Upper lobe of left lung (tissue), 6 donors: ENCODE results near the gene ZBTB24. TPM values are rescaled to one million over a fixed set of nuclear protein-coding genes. Genes with fewer than 3 reads are reported as not detected.

Source experiments
- ATAC-seq, 2 donors: fragments of 200-7000 bp; cut with Tn5 transposase; one replicate each; pipeline ENCODE4 v1.9.1; 2022; ENCODE audit warnings: mild to moderate bottlenecking in 2 of 2, moderate library complexity in 2 of 2; ENCODE audit not compliant: low FRiP score in 2 of 2
- DNase-seq, 2 donors: peaks; one replicate each; pipeline ENCODE4 v3.0.0-alpha.2; 2019 to 2020
- H3K27ac ChIP-seq, 4 donors: fragments of 200-600 bp; sonication (generic); one replicate each; pipeline ENCODE4 v1.5.1; 2016 to 2019
- H3K27me3 ChIP-seq, 4 donors: fragments of 200-600 bp; sonication (generic); one replicate each; pipeline ENCODE4 v1.5.1; 2017 to 2019
- H3K36me3 ChIP-seq, 4 donors: fragments of 200-600 bp; sonication (generic); one replicate each; pipeline ENCODE4 v1.5.1; 2016 to 2019
- H3K4me1 ChIP-seq, 4 donors: fragments of 200-600 bp; sonication (generic); one replicate each; pipeline ENCODE4 v1.5.1; 2018 to 2019
- H3K4me3 ChIP-seq, 4 donors: fragments of 200-600 bp; sonication (generic); one replicate each; pipeline ENCODE4 v1.5.1; 2017 to 2019; ENCODE audit warnings: mild to moderate bottlenecking in 2 of 4, moderate library complexity in 1 of 4
- H3K9me3 ChIP-seq, 4 donors: fragments of 200-600 bp; sonication (generic); one replicate each; pipeline ENCODE4 v1.5.1; 2018 to 2019
- CTCF ChIP-seq, 6 experiments: fragments of 450-650 bp in 4 of 6; fragments of 200-600 bp in 2 of 6; sonication (generic) in 2 of 6; IDR thresholded peaks; one replicate each; pipeline ENCODE4 v1.5.1; 2016 to 2019; ENCODE audit warnings: antibody characterized with exemption in 6 of 6
- EP300 ChIP-seq, 4 donors: sonication (generic); formaldehyde crosslinking; IDR thresholded peaks; one replicate each; pipeline ENCODE4 v1.5.1; 2017; ENCODE audit warnings: antibody characterized with exemption in 4 of 4, control low read depth in 2 of 4
- POLR2A ChIP-seq, 4 donors: fragments of 450-650 bp; IDR thresholded peaks; one replicate each; pipeline ENCODE4 v1.5.1; 2016 to 2017; ENCODE audit warnings: antibody characterized with exemption in 4 of 4, mild to moderate bottlenecking in 2 of 4
- POLR2AphosphoS5 ChIP-seq, 2 donors: sonication (generic); formaldehyde crosslinking; IDR thresholded peaks; one replicate each; pipeline ENCODE4 v1.5.1; 2017; ENCODE audit warnings: antibody characterized with exemption in 2 of 2
- WGBS, 2 donors: methylation state at CpG; one replicate each; pipeline ENCODE4 v1.1.5; 2017 to 2018; 5-methylcytosine and 5-hydroxymethylcytosine counted together
- total RNA-seq, 6 donors: library from RNA; depleted of rRNA in 4 of 6; stranded (reverse); fragments of >200 nt in 4 of 6; gene quantifications; one replicate each; pipeline versions ENCODE4 v1.1.0 to v1.2.1, GENCODE V29; 2016 to 2021
- donor health status: DM: no; HTN: no; CAD: no; lungs with moderate emphysema.
- donor health status: DM: no; HTN: yes; CAD: no; lungs with severe emphysema.

ZBTB24 gene
- total RNA-seq, 6 donors from 2014 or later: 5.1 to 14.9 (median 9.7) TPM

GRCh38 chr6:109448615-109449014 is 34.4 kb downstream of the ZBTB24 start:
- 84% methylated on average over 7 of the region's 7 CpGs; no CpG with 5 or more reads in 1 of the 2 donors for WGBS, 2 donors
- no peaks in the 10 kb centered on the region for H3K9me3 ChIP-seq
- H3K4me1 ChIP-seq: peaks cover 0 to 10% (median 3%) of the 10 kb centered on the region in 4 donors

GRCh38 chr6:109447878-109448555 is 35.0 kb downstream of the ZBTB24 start:
- peak in 1 of 4 donors; percentile 5 for TF ChIP-seq POLR2A (IDR thresholded peaks at IDR 0.05)
- TF ChIP-seq POLR2AphosphoS5 (IDR thresholded peaks at IDR 0.05): no peak

More at GRCh38 chr6:109448615-109449014, 34.4 kb downstream of the ZBTB24 start:
- H3K27ac ChIP-seq: no peak overlapping the region
- DNase-seq (no peak), ATAC-seq (no peak)
- no peak for TF ChIP-seq POLR2A (IDR thresholded peaks at IDR 0.05)
- no peak for TF ChIP-seq POLR2AphosphoS5 (IDR thresholded peaks at IDR 0.05)
- TF ChIP-seq CTCF (IDR thresholded peaks at IDR 0.05): no peak
- TF ChIP-seq EP300 (IDR thresholded peaks at IDR 0.05): no peak
- H3K36me3 ChIP-seq: peaks cover 8 to 52% (median 36%) of the 10 kb centered on the region in 4 donors
- no peak overlapping the region for H3K4me3 ChIP-seq
- H3K27me3 ChIP-seq: no peaks in the 10 kb centered on the region

GRCh38 chr6:109447087-109447486 is 35.9 kb downstream of the ZBTB24 start:
- Histone ChIP-seq H3K9me3 (no peaks in the 10 kb centered on the region), H3K4me1 (peaks cover under 1 to 11% (median 2%) of the 10 kb centered on the region in 4 donors), H3K36me3 (peaks cover 8 to 53% (median 41%) of the 10 kb centered on the region in 4 donors), H3K27me3 (no peaks in the 10 kb centered on the region), H3K4me3 (no peak overlapping the region), H3K27ac (no peak overlapping the region)
- peak in 1 of 2 donors; percentile 61 for DNase-seq
- ATAC-seq: no peak
- 90 to 93% methylated on average over 8 to 10 of the region's 10 CpGs for WGBS, 2 donors
- TF ChIP-seq POLR2AphosphoS5 (IDR thresholded peaks at IDR 0.05) (no peak), POLR2A (IDR thresholded peaks at IDR 0.05) (no peak), CTCF (IDR thresholded peaks at IDR 0.05) (no peak), EP300 (IDR thresholded peaks at IDR 0.05) (no peak)

More at GRCh38 chr6:109447878-109448555, 35.0 kb downstream of the ZBTB24 start:
- Histone ChIP-seq H3K27me3 (no peaks in the 10 kb centered on the region), H3K4me1 (peaks cover 0 to 8% (median 0%) of the 10 kb centered on the region in 4 donors), H3K27ac (no peak overlapping the region), H3K4me3 (no peak overlapping the region), H3K9me3 (no peaks in the 10 kb centered on the region), H3K36me3 (peaks cover 8 to 56% (median 40%) of the 10 kb centered on the region in 4 donors)
- peak in 1 of 2 donors; percentile 6 for ATAC-seq
- WGBS, 2 donors: 79 to 94% methylated on average over 8 of the region's 8 CpGs
- DNase-seq: no peak

- DNase-seq (no peak), ATAC-seq (no peak)
- H3K36me3 ChIP-seq: peaks cover 6 to 47% (median 38%) of the 10 kb centered on the region in 4 donors
- H3K9me3 ChIP-seq: no peaks in the 10 kb centered on the region
- no peak overlapping the region for H3K4me3 ChIP-seq
- 83 to 86% methylated on average over 8 of the region's 8 CpGs for WGBS, 2 donors
- H3K27ac ChIP-seq: no peak overlapping the region
- no peaks in the 10 kb centered on the region for H3K27me3 ChIP-seq
- TF ChIP-seq EP300 (IDR thresholded peaks at IDR 0.05) (no peak), POLR2A (IDR thresholded peaks at IDR 0.05) (no peak), POLR2AphosphoS5 (IDR thresholded peaks at IDR 0.05) (no peak), CTCF (IDR thresholded peaks at IDR 0.05) (no peak)
- H3K4me1 ChIP-seq: peaks cover 5 to 16% (median 7%) of the 10 kb centered on the region in 4 donors
Observed at GRCh38 chr6:109446541-109446940, 36.5 kb downstream of the ZBTB24 start.

GRCh38 chr6:109446072-109446471 is 36.9 kb downstream of the ZBTB24 start:
- H3K36me3 ChIP-seq: peaks cover 6 to 47% (median 37%) of the 10 kb centered on the region in 4 donors
- no peak for ATAC-seq
- H3K4me3 ChIP-seq: no peak overlapping the region
- 90 to 91% methylated on average over 6 to 15 of the region's 15 CpGs for WGBS, 2 donors
- no peaks in the 10 kb centered on the region for H3K9me3 ChIP-seq
- TF ChIP-seq POLR2AphosphoS5 (IDR thresholded peaks at IDR 0.05) (no peak), EP300 (IDR thresholded peaks at IDR 0.05) (no peak), POLR2A (IDR thresholded peaks at IDR 0.05) (no peak), CTCF (IDR thresholded peaks at IDR 0.05) (no peak)
- peaks cover 8 to 21% (median 11%) of the 10 kb centered on the region in 4 donors for H3K4me1 ChIP-seq
- DNase-seq: peak in 1 of 2 donors; percentile 75
- no peak overlapping the region for H3K27ac ChIP-seq
- no peaks in the 10 kb centered on the region for H3K27me3 ChIP-seq
